Fibroblast of lung (primary cell): ENCODE measurements around the gene DNAI1.

ENCODE experiments used
- CTCF ChIP-seq, 2 donors: IDR thresholded peaks in 1 of 2; conservative IDR thresholded peaks in 1 of 2; 1 replicate in 1 of 2; 2 replicates in 1 of 2; pipeline ENCODE4 v1.5.1; 2011 to 2012; ENCODE audit warnings: low read length in 2 of 2, control low read depth in 1 of 2, inconsistent platforms in 1 of 2, low read depth in 1 of 2, mild to moderate bottlenecking in 1 of 2
- EZH2 ChIP-seq: IDR thresholded peaks from 2 replicates; pipeline ENCODE4 v1.5.1; 2012; ENCODE audit warnings: low read length, control low read depth, mild to moderate bottlenecking; ENCODE audit errors: missing control alignments

- TF ChIP-seq CTCF (conservative IDR thresholded peaks at IDR 0.05 in 1 of 2, IDR thresholded peaks at IDR 0.05 in 1 of 2; ENCODE audit: low read depth in 1 of 2, low read length in 2 of 2) (no peak), EZH2 (no peak)
These were observed 15.8 kb upstream of the DNAI1 start for GRCh38 chr9:34442770-34443169.
